Measurements from ENCODE around the gene POLR1G. TPM values are rescaled to one million over a fixed set of nuclear protein-coding genes. Genes with fewer than 3 reads are reported as not detected.
"Not testable (repeated sequence)": the region's sequence is repeated elsewhere in the genome, so short reads cannot be mapped to it uniquely, and the experiment has no call there.

The POLR1G gene
- total RNA-seq, 1 donor from 2014 or later = 9.7 TPM

GRCh38 chr19:45395821-45396617, 10.4 kb upstream of the POLR1G start:
- intact Hi-C loops (cut with micrococcal nuclease) = no loop called here

GRCh38 chr19:45400192-45400591, 6.3 kb upstream of the POLR1G start:
- intact Hi-C loops (cut with micrococcal nuclease) = loop anchor here (10.0 kb wide), 1 partner anchor 245 kb away; no protein-coding TSS in a partner anchor

GRCh38 chr19:45401815-45402214, 4.6 kb upstream of the POLR1G start:
- intact Hi-C loops (cut with micrococcal nuclease) = loop anchor here (10.0 kb wide), 1 partner anchor 243 kb away; no protein-coding TSS in a partner anchor

- intact Hi-C loops (cut with micrococcal nuclease) = loop anchor here (10.0 kb wide), 1 partner anchor 242 kb away; no protein-coding TSS in a partner anchor
Observed at GRCh38 chr19:45402298-45403061, 4.0 kb upstream of the POLR1G start.

- intact Hi-C loops (cut with micrococcal nuclease) = loop anchor here (10.0 kb wide), 1 partner anchor 242 kb away; no protein-coding TSS in a partner anchor
Observed at GRCh38 chr19:45403272-45403671, 3.2 kb upstream of the POLR1G start.

- intact Hi-C loops (cut with micrococcal nuclease) = loop anchor here (10.0 kb wide), 1 partner anchor 241 kb away; no protein-coding TSS in a partner anchor
Observed at GRCh38 chr19:45403781-45404556, 2.5 kb upstream of the POLR1G start.

- intact Hi-C loops (cut with micrococcal nuclease) = loop anchor here (1.0 to 10.0 kb wide), 4 partner anchors 34 to 312 kb away; partner anchors contain the start of genes ERCC2 and OPA3
Observed at GRCh38 chr19:45404557-45405434, 1.6 kb upstream of the POLR1G start, which contains the start of gene PPP1R13L. Gene PPP1R13L, minus strand, starts transcription at chr19:45405069. Its CDS starts 6,751 bp downstream, at chr19:45398318.

GRCh38 chr19:45405435-45406225, 814 bp upstream of the POLR1G start:
- intact Hi-C loops (cut with micrococcal nuclease) = loop anchor here (1.0 to 10.0 kb wide), 9 partner anchors 18 to 481 kb away; partner anchors contain the start of genes ERCC1, ERCC2, IRF2BP1 and OPA3

GRCh38 chr19:45407091-45407375, 589 bp downstream of the POLR1G start:
- intact Hi-C loops (cut with micrococcal nuclease) = loop anchor here (5.0 to 10.0 kb wide), 2 partner anchors 175 to 238 kb away; partner anchors contain the start of gene OPA3

- intact Hi-C loops (cut with micrococcal nuclease) = loop anchor here (5.0 to 10.0 kb wide), 2 partner anchors 175 to 237 kb away; partner anchors contain the start of gene OPA3
Observed at GRCh38 chr19:45407585-45407984, 1.1 kb downstream of the POLR1G start.

- intact Hi-C loops (cut with micrococcal nuclease) = loop anchor here (5.0 to 10.0 kb wide), 2 partner anchors 174 to 237 kb away; partner anchors contain the start of gene OPA3
Observed at GRCh38 chr19:45408121-45408520, 1.7 kb downstream of the POLR1G start.

GRCh38 chr19:45408830-45409556, 2.5 kb downstream of the POLR1G start:
- intact Hi-C loops (cut with micrococcal nuclease) = loop anchor here (5.0 to 10.0 kb wide), 2 partner anchors 173 to 236 kb away; partner anchors contain the start of gene OPA3

- intact Hi-C loops (cut with micrococcal nuclease) = loop anchor here (5.0 to 10.0 kb wide), 2 partner anchors 173 to 235 kb away; partner anchors contain the start of gene OPA3
Observed at GRCh38 chr19:45409557-45409920, 3.1 kb downstream of the POLR1G start.

- intact Hi-C loops (cut with micrococcal nuclease) = not testable (repeated sequence)
Observed at GRCh38 chr19:45410330-45410729, 3.9 kb downstream of the POLR1G start.

- intact Hi-C loops (cut with micrococcal nuclease) = no loop called here
Observed at GRCh38 chr19:45413497-45413896, 7.1 kb downstream of the POLR1G start.

- intact Hi-C loops (cut with micrococcal nuclease) = no loop called here
Observed at GRCh38 chr19:45414468-45414867, 8.0 kb downstream of the POLR1G start.

- intact Hi-C loops (cut with micrococcal nuclease) = no loop called here
Observed at GRCh38 chr19:45417151-45417550, 10.7 kb downstream of the POLR1G start.

GRCh38 chr19:45418802-45419201, 12.4 kb downstream of the POLR1G start:
- intact Hi-C loops (cut with micrococcal nuclease) = no loop called here

Measured in T-helper 2 cell treated with Interferon-gamma antibody and Interleukin-4, amounts not matched to agents 100 ng/mL and 5 ng/mL, for 36 hours (primary cell).